HFF-Myc (cell line): ENCODE results near the gene EPHA3.

Source experiments
- DNase-seq: peaks from one replicate; pipeline ENCODE4 v3.0.0-alpha.2; 2011; ENCODE audit warnings: low read depth; ENCODE audit errors: extremely low read depth
- H3K4me3 ChIP-seq: replicated peaks from 2 replicates; pipeline ENCODE4 v1.5.1; 2011; ENCODE audit warnings: low read depth, mild to moderate bottlenecking, control low read depth, low read length
- TF ChIP-seq, protein P1 (sequence below): IDR thresholded peaks from 2 replicates; pipeline ENCODE4 v1.5.1; 2012; ENCODE audit warnings: mild to moderate bottlenecking, low read depth, low read length, control low read depth; ENCODE audit errors: missing control alignments

Gene EPHA3

GRCh38 chr3:89238846-89239245 is 131.4 kb downstream of the EPHA3 start:
- TF ChIP-seq, protein P1, sequence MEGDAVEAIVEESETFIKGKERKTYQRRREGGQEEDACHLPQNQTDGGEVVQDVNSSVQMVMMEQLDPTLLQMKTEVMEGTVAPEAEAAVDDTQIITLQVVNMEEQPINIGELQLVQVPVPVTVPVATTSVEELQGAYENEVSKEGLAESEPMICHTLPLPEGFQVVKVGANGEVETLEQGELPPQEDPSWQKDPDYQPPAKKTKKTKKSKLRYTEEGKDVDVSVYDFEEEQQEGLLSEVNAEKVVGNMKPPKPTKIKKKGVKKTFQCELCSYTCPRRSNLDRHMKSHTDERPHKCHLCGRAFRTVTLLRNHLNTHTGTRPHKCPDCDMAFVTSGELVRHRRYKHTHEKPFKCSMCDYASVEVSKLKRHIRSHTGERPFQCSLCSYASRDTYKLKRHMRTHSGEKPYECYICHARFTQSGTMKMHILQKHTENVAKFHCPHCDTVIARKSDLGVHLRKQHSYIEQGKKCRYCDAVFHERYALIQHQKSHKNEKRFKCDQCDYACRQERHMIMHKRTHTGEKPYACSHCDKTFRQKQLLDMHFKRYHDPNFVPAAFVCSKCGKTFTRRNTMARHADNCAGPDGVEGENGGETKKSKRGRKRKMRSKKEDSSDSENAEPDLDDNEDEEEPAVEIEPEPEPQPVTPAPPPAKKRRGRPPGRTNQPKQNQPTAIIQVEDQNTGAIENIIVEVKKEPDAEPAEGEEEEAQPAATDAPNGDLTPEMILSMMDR: no peak
- DNase-seq: no peak
- no peak overlapping the region for H3K4me3 ChIP-seq

GRCh38 chr3:89239774-89240173 is 132.4 kb downstream of the EPHA3 start:
- no peak for DNase-seq
- TF ChIP-seq, protein P1: no peak
- no peak overlapping the region for H3K4me3 ChIP-seq

- H3K4me3 ChIP-seq: no peak overlapping the region
- DNase-seq: no peak
These were observed 138.2 kb downstream of the EPHA3 start for GRCh38 chr3:89245612-89246011.

GRCh38 chr3:89246326-89246725 is 138.9 kb downstream of the EPHA3 start:
- DNase-seq: no peak
- no peak overlapping the region for H3K4me3 ChIP-seq
- TF ChIP-seq, protein P1: no peak

More at GRCh38 chr3:89245612-89246011, 138.2 kb downstream of the EPHA3 start:
- TF ChIP-seq, protein P1: no peak

- TF ChIP-seq, protein P1: no peak
- H3K4me3 ChIP-seq: no peak overlapping the region
- no peak for DNase-seq
These were observed 143.3 kb downstream of the EPHA3 start for GRCh38 chr3:89250742-89251141.

DNA sequence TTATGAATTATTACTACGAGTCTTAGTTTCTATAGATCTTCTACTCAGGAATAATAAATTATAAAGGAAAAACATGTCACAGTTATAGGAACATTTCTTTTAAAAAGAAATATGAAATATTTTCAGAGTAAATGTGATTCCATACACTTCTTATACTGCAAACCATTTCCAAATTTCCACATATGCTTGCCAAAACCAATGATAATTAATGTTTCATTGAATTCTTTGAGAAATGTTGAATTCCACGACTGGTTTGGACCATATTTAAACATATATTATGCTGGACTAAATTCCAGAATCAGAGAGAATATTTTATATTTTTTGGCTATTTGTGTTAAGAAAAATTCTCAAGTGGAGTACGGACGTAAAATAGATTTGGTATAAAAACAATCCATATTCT is 144.6 kb downstream of the EPHA3 start:
- DNase-seq: no peak
- H3K4me3 ChIP-seq: no peak overlapping the region
- TF ChIP-seq, protein P1: no peak

DNA sequence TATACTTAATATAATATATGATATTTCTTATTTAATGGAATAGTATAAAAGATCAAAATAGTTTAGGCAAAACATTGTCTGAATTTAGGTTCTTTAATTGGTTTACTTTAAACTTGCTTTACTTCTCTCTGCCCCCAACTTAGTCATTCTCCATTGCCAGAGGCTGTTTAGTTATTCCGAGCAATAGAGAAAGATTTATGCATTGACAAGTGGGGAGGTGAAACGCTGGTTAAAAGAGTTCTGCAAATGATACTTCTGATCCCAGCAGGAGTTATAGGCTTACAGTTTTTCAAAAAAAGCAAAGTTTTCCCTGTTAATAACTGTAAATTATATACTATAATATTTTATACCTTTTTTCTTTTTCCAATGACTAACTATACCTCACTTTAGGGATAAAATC is 145.4 kb downstream of the EPHA3 start:
- TF ChIP-seq, protein P1: no peak
- H3K4me3 ChIP-seq: no peak overlapping the region
- no peak for DNase-seq
